Upper lobe of right lung (tissue), 1 donor: ENCODE results near the gene PTTG1IP. TPM values are rescaled to one million over a fixed set of nuclear protein-coding genes. Genes with fewer than 3 reads are reported as not detected.

Experiments used
- ATAC-seq: fragments of 200-7000 bp; cut with Tn5 transposase; one replicate; pipeline ENCODE4 v1.9.1; 2020; ENCODE audit warnings: mild to moderate bottlenecking, moderate library complexity
- DNase-seq: peaks from one replicate; pipeline ENCODE4 v3.0.0-alpha.2; 2020
- H3K27ac ChIP-seq: fragments of 200-600 bp; one replicate; pipeline ENCODE4 v1.8.0; 2022
- H3K27me3 ChIP-seq: fragments of 200-600 bp; one replicate; pipeline ENCODE4 v1.8.0; 2022; ENCODE audit warnings: mild to moderate bottlenecking
- H3K36me3 ChIP-seq: fragments of 200-600 bp; one replicate; pipeline ENCODE4 v1.8.0; 2022
- H3K4me1 ChIP-seq: fragments of 200-600 bp; one replicate; pipeline ENCODE4 v1.8.0; 2022
- H3K4me3 ChIP-seq: fragments of 200-600 bp; one replicate; pipeline ENCODE4 v1.8.0; 2022; ENCODE audit warnings: mild to moderate bottlenecking
- H3K9me3 ChIP-seq: fragments of 200-600 bp; one replicate; pipeline ENCODE4 v1.8.0; 2022
- CTCF ChIP-seq: fragments of 200-600 bp; IDR thresholded peaks from one replicate; pipeline ENCODE4 v1.8.0; 2022; ENCODE audit warnings: antibody characterized with exemption
- intact Hi-C: fragments of 100-400 bp; cut with DNase I; formaldehyde crosslinking; loops from one replicate; pipeline ENCODE4 v1.11.0; 2022
- total RNA-seq: library from RNA; stranded (reverse); fragmentation: NEBNext Ultra II Directional; extraction: Animal tissue kit (Norgen Biotek cat#: 25700); gene quantifications from one replicate; pipeline ENCODE4 v1.2.1, GENCODE V29; 2021
- donor health status: DM: no; HTN: yes; CAD: no; lungs with severe emphysema.

Gene PTTG1IP
- total RNA-seq, 1 donor from 2014 or later, result 244 TPM

- Histone ChIP-seq H3K36me3 (no peaks in the 10 kb centered on the region), H3K27ac (no peak overlapping the region), H3K4me3 (peak overlapping the region; percentile 9), H3K4me1 (peaks cover 39% of the 10 kb centered on the region), H3K9me3 (no peaks in the 10 kb centered on the region), H3K27me3 (no peaks in the 10 kb centered on the region)
- DNase-seq, result no peak
- intact Hi-C loops, result no loop called here
- TF ChIP-seq CTCF, result no peak
- no peak for ATAC-seq
Observed at GRCh38 chr21:44907225-44907965, 33.9 kb upstream of the PTTG1IP start.

GRCh38 chr21:44905728-44906090, 32.2 kb upstream of the PTTG1IP start:
- ATAC-seq, result peak; percentile 46
- intact Hi-C loops, result no loop called here
- no peak for DNase-seq

GRCh38 chr21:44905016-44905727, 31.7 kb upstream of the PTTG1IP start:
- Histone ChIP-seq H3K27ac (peak overlapping the region; percentile 11), H3K36me3 (peaks cover 17% of the 10 kb centered on the region), H3K9me3 (no peaks in the 10 kb centered on the region), H3K4me1 (peaks cover 25% of the 10 kb centered on the region), H3K27me3 (no peaks in the 10 kb centered on the region), H3K4me3 (no peak overlapping the region)
- DNase-seq (no peak), ATAC-seq (no peak)
- intact Hi-C loops, result no loop called here
- TF ChIP-seq CTCF, result no peak

More at GRCh38 chr21:44905728-44906090, 32.2 kb upstream of the PTTG1IP start:
- peak overlapping the region; percentile 11 for H3K27ac ChIP-seq
- H3K4me3 ChIP-seq, result no peak overlapping the region
- no peak for TF ChIP-seq CTCF
- no peaks in the 10 kb centered on the region for H3K27me3 ChIP-seq
- peaks cover 29% of the 10 kb centered on the region for H3K4me1 ChIP-seq
- peaks cover 16% of the 10 kb centered on the region for H3K36me3 ChIP-seq
- no peaks in the 10 kb centered on the region for H3K9me3 ChIP-seq

GRCh38 chr21:44904141-44904923, 30.8 kb upstream of the PTTG1IP start:
- no peak for DNase-seq
- no peak for ATAC-seq
- H3K27me3 ChIP-seq, result no peaks in the 10 kb centered on the region
- H3K4me3 ChIP-seq, result no peak overlapping the region
- intact Hi-C loops, result no loop called here
- H3K36me3 ChIP-seq, result peaks cover 17% of the 10 kb centered on the region
- no peak for TF ChIP-seq CTCF
- H3K9me3 ChIP-seq, result no peaks in the 10 kb centered on the region
- peaks cover 24% of the 10 kb centered on the region for H3K4me1 ChIP-seq
- no peak overlapping the region for H3K27ac ChIP-seq

- peaks cover 17% of the 10 kb centered on the region for H3K36me3 ChIP-seq
- peak overlapping the region; percentile 6 for H3K27ac ChIP-seq
- H3K4me3 ChIP-seq, result no peak overlapping the region
- intact Hi-C loops, result no loop called here
- ATAC-seq (no peak), DNase-seq (no peak)
- H3K4me1 ChIP-seq, result peaks cover 18% of the 10 kb centered on the region
- TF ChIP-seq CTCF, result no peak
- H3K27me3 ChIP-seq, result no peaks in the 10 kb centered on the region
- H3K9me3 ChIP-seq, result no peaks in the 10 kb centered on the region
Observed at GRCh38 chr21:44903689-44904088, 30.2 kb upstream of the PTTG1IP start.
